ENCODE data around the gene AKIP1. TPM values are rescaled to one million over a fixed set of nuclear protein-coding genes. Genes with fewer than 3 reads are reported as not detected.
A peak's percentile ranks its signal among the peaks of the same experiment; 100 is the strongest.

Gene AKIP1
- total and polyA plus RNA-seq, 9 of the 15 experiments (the other 6 are each of a cell fraction or from before 2014, with no cell fraction given): 9.0 to 52.6 (median 36.2) TPM

- peak; percentile 84 for TF ChIP-seq POLR2AphosphoS5 (IDR thresholded peaks at IDR 0.05; ENCODE audit: control insufficient read depth, insufficient read depth, low read depth, low read length)
- no peak; the same call in 1 of the 2 replicates for TF ChIP-seq NR3C1 (CRISPR knock-in tag; IDR thresholded peaks at IDR 0.05)
- TF ChIP-seq POLR2H (tag; IDR thresholded peaks at IDR 0.05; ENCODE audit: low read depth): peak; percentile 74
- TF ChIP-seq ZNF253 (CRISPR knock-in tag; conservative IDR thresholded peaks at IDR 0.05): no peak
- peak; percentile 68; the same call in 1 of the 2 replicates for TF ChIP-seq NR1H2 (CRISPR knock-in tag; IDR thresholded peaks at IDR 0.05)
- no peak for TF ChIP-seq ZKSCAN3 (CRISPR knock-in tag; IDR thresholded peaks at IDR 0.05)
- no peak for TF ChIP-seq ZNF318 (IDR thresholded peaks at IDR 0.05; ENCODE audit: borderline replicate concordance in 1 of 2, low read depth in 1 of 2)
- TF ChIP-seq ZNF639 (CRISPR knock-in tag; conservative IDR thresholded peaks at IDR 0.05 in 1 of 2, IDR thresholded peaks at IDR 0.05 in 1 of 2): peak in 1 of 2 experiments; percentile 86; a peak in 2 of 4 replicates
- TF ChIP-seq L3MBTL2 (IDR thresholded peaks at IDR 0.05): peak; percentile 68
- no peak for TF ChIP-seq ZNF174 (CRISPR knock-in tag; IDR thresholded peaks at IDR 0.05)
Observed at GRCh38 chr11:8964324-8965320, 53.6 kb downstream of the AKIP1 start, which contains the start of gene TMEM9B (continued).
